NCI-H446 treated with DMSO at 0.1 percent for 48 hours (cell line): ENCODE data around the gene INO80E.
"Not testable (repeated sequence)": the region's sequence is repeated elsewhere in the genome, so short reads cannot be mapped to it uniquely, and the experiment has no call there.

ENCODE experiments used
- DNase-seq: peaks from one replicate; lab custom pipeline; 2025; lab: John Stamatoyannopoulos, UW

INO80E gene

DNA sequence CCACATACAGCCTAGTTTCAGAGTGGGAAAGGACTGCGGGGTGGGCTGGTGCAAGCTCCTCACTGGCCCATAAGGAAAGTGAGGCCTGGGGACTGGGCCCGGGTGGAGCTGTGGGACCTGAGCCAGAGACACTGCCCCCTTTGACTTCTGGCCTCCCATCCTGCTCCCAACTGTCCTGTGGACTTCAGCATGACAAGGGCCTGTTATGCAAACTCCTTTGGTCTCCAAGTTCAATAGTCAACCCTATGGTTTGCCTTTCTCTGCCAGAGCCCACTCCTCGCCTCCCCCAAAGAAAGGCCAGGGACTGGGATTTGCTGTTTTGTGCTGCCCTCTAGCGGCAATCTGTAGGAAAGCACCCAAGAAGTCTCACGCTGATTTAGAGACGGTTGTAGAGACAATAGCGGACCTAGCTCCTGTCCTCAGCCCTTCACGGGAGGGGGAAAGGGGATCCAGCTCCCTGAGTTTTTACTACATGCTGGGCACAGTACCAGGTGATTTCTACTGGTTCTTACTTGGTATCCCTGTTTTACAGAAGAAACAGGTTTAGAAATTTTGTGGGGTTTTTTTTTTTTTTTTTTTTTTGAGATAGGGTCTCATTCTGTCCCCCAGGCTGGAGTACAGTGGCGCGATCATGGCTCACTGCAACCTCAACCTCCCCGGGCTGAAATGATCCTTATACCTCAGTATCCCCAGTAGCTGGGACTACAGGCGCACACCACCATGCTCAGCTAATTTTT, 36.2 kb downstream of the INO80E start:
- DNase-seq, result peak; percentile 68

DNA sequence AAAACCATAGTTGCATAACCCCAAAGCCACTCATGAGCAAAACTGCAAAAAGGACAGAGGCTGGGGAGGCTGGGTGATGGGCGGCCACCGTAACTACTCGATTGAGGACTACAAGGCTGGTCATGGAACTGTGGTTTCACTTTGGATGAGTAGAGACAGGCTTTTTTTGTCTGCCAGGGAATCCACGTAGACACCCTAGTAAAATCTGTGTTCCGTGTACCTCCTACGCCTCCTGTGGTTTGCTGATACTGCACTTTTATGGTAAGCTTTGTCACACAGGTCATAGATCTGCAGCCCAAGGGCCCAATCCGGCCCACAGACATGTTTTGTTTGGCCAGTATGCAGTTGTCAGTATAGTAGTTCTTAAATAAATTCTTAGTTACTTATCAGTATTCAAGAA, 37.2 kb downstream of the INO80E start:
- no peak for DNase-seq

DNA sequence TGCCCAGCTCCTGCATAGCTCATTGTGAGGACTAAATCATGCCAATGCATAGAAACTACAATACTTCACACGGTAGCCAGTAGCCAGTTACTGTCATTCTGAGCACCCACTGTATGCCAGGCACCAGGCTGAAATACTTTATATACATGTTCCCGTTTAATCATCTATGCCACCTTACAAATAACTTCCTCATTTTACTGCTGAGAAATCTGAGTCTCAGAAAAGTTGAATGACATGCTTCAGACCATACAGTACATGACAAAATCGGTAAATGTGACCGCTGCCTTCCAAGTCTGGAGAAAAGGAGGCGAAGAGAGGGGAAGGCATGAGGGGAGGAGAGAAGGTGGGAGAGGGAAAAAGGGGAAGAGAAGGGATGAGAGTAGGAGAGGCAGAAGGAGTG, 44.2 kb downstream of the INO80E start:
- DNase-seq, result no peak

DNA sequence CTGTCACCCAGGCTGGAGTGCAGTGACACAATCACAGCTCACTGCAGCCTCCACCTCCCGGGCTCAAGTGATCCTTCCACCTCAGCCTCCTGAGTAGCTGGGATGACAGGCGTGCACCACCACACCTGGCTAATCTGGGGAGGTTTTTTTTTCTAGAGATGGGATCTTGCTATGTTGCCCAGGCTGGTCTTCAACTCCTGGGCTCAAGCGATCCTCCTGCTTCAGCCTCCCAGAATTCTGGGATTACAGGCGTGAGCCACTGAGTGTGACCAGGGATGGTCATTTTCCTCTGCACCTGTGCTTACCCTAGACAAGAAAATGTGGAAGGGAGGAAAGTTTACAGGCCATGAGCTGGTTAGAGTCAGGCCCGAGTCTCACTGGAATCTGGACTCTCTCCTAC, 44.6 kb downstream of the INO80E start:
- DNase-seq, result not testable (repeated sequence)

DNA sequence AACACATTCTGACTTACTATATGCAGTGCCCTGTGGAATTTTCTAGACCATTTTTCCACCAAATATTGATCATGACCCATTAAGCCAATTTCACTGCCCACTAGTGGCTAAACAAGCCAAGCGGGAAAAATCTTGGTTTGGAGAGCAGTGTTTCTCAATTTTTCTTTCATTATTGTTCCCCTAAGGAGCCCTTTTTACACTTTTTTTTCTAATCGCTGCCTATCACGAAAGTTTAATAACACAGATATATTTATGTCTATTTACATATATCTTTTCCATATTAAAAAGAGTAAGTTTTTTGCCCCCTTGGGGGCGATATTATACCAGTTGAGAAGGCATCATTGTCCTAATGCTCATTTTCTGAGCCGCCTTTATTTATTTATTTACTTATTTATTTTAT, 45.8 kb downstream of the INO80E start:
- no peak for DNase-seq

DNA sequence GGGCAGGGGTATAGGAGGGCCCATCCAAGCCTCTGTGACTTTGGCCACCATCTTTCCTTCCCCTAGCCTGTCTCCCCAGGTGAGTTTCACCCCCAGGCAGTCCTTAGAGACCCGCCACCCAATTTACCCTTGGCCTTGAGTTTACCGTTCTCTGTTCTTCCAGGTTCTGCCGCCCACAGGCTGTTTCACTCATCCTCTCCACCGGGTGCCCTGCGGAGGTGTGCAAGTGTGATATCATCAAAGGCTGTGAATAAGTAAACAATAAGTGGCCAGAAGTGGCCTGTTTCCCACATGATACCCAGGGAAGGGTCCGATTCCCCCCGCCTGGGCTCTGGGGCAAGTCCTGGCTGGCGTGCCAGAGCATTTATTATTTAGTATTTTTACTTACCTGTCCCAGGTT, 50.1 kb downstream of the INO80E start:
- no peak for DNase-seq

DNA sequence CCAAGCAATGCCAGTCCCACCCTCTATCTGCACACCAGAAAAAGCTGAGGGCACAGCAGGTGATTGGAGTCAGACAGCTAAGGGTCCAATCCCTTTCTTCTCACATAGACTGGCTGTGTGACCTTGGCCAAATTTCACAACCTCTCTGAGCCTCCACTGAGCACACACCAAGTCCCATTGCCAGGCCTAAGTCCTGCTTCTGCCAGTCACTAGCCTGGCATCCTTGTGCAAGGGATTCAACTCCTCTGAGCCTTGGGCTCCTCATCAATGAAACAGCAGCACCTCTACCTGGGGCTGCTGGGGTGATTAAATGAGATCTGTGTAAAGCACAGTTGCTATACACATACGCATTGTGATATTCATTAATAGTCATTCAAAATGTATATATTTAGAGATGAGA, 50.5 kb downstream of the INO80E start:
- DNase-seq, result no peak

DNA sequence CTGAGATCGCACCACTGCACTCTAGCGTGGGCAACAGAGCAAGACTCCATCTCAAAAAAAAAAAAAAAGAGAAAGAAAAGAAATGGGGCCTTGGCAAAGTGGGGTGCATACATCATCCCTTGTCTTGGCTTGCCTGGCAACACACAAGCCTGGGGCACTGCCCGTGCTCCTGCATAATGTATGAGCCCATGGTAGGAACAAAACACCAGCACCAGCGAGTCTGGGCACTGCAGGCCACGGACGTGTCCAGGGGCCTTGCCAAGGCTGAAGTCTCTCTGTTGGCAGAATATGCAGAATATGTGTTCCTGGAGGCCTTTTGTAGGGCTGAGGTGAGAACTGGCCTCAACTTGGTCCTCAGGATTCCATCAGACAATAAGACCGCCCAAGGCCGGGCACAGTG, 53.8 kb downstream of the INO80E start:
- DNase-seq, result no peak

DNA sequence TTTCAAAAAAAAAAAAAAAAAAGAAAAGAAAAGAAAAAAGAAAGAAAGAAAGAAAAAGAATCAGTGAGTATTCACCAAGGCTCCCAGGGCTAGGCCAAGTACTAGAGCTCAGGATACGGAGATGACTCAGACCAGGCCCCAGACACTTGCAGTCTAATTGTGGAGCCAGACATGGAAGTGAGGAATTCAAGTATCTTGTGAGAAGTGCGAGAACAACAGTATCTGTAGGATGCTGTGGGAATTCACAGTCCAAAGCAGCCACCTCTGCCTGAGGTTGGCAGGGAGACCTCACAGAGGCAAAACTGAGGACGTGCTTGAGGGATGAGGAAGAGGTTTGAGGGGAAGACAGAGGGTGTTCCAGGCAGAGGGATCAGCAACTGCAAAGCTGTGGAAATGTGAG, 55.5 kb downstream of the INO80E start:
- DNase-seq, result no peak

DNA sequence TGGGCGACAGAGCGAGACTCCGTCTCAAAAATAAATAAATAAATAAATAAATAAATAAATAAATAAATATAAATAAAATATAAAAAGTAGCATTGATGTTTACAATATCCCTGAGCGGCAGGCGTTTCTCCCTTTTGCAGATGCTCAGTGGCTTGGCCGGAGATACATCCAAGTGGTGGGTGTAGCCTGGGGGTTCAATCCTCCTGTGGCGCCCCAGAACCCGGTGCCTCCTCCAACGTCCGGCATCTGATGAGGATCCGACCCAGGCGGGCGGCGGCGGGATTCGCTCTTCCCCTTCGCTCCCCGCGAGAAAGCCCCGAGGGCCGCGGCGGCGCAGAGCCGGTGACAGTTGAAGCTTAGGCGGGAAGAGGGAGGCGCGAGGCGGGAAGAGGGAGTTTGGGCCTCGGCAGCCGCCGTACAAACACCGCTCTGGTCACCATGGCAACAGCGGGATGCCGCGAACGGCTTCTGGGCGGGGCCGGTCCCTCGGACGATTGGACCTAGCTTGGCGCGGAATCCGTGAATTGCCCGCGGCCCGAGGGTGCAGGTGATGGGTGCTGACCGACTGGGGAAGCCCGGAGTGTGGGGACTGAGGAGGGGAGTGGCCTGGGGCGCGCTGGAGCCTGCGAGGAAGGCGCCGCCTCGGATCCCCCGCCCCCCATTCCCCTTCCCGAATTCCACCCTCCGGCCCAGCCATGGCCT, 56.8 kb downstream of the INO80E start:
- DNase-seq, result peak; percentile 77

DNA sequence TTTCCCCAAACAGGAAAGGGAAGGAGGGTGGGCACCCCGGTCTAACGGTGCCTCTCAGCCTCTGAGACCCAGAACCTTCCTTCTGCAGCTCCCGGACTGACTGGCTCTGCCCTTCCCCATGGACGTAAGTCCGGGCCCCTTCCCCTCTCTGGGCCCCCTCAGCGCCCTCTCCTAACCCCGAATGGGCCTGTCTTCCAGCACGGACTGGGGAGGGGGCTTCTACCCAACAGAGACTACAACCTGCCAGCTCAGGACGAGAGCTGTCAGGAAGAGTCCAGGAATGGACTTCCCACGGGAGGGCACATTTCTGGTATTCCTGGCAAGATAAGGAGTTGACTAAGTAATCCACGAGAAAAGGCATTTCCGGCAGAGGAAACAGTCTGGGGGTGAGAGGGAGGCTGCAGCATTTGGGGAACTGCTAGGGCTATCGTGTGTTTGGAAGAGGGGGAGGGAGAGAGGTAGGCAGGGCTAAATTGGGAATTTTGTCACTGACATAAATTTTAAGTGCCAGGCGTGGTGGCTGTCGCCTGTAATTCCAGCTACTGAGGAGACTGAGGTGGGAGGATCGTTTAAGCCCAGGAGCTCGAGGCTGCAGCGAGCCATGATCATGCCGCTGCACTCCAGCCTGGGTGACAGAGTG, 57.5 kb downstream of the INO80E start:
- no peak for DNase-seq

DNA sequence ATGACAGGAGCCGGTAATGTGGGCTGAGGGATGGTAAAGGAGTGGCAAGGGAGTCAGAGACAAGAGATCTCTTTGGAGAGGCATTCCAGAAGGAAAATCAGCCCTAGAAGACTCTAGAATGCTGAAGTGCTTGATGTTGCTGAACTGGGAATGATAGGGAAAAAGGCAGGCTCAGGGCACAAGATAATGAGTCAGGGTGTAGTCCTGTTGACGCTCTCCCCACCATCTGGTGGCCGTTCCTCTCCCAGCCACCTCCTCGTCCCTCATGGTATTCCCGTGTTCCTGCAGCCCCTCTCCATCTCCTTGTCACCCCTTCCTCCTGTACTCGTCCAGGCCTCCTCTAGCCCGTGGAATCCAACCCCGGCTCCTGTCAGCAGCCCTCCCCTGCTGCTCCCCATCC, 58.4 kb downstream of the INO80E start:
- DNase-seq, result no peak

DNA sequence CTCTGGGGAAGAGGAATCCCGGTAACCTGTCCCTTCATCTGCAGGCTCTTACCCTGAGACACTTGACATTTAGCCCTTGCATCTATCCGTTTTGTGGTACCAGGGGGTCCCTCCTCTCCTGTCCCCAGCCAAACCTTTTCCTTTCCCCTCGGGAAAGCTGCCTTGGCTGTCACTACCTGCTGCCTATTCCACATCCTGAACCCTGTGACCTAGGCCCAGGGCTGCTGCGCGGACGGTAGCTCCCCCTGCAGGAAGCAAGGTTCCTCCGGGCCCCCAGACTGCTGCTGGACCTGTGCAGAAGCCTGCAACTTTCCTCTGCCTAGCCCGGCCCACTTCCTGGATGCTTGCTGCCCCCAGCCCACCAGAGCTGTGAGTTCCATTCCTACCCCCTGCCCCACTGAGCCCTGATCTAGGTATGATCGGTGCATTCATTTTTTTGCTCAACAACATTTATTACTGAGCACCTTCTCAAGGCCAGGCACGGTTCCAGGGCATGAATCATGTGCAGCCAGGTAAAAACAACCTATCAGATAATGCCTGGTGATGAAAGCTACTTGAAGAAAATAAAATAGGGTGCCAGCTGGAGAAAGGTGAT, 59.0 kb downstream of the INO80E start:
- no peak for DNase-seq
